ENCODE measurements around the gene TMCC3.
"Not testable (repeated sequence)": the region's sequence is repeated elsewhere in the genome, so short reads cannot be mapped to it uniquely, and the experiment has no call there.

TMCC3 gene

GRCh38 chr12:94601307-94601706 is 49.0 kb downstream of the TMCC3 start:
- not testable (repeated sequence) for DNase-seq (ENCODE audit: low read depth)

DNA sequence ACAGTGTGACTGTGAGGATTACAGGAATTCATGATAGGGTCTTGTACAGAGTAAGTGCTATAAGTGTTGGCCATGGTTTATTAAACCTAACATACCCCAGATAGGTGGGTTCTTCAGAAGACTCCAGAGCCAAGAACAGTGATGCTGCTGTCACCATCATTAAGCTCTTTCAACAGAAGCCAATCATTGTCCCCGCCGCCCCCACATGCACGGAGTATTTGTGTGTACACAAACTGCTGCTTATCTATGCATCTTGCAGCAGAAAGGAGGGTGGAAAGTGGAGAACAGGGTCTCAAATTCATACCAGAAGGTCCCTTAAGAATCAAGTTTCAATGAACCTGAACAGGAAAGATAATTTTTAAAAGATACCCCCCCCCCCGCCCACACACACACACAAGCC is 51.2 kb downstream of the TMCC3 start:
- no peak for DNase-seq (ENCODE audit: low read depth)

- no peak for DNase-seq (ENCODE audit: low read depth)
Observed at GRCh38 chr12:94597268-94597667, 53.1 kb downstream of the TMCC3 start.

DNA sequence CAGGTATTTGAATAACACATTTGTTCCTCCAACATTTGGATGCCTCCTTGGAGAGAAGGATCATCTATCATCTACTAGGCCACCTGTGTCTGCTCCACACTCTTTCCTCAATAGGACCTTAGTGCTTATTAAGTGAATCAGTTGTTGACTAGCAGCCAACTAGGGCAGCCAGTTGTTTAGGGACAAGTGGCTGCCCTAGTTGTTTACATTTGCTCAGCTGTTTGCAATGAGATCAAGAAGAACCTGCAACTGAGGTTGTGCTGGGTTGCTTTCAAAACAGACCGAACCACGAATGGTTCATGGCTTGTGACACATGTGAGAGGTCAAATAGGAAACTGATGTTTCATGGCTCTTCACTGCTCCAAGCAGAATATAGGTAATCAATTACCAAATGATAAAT is 53.8 kb downstream of the TMCC3 start:
- no peak for DNase-seq (ENCODE audit: low read depth)

GRCh38 chr12:94595152-94595551 is 55.2 kb downstream of the TMCC3 start:
- no peak for DNase-seq (ENCODE audit: low read depth)

DNA sequence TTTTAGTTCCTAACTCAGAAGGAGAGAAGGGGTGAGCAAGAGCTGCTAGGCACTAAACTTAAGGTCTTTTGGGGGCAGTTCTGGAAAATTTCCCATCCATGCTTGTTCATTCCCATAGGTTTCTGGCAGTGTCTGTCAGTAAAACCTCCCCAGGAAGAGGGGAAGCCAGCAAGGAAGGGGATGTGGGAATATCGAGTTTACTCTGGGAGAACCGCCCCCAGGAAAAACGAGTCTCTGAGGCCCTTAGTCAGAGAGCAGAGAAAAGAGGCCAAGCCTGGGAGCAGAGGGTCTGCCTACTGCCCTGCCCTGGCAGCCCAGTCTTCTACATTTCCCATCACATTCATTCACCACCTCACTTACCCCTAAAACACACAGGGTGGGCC is 55.9 kb downstream of the TMCC3 start:
- DNase-seq (ENCODE audit: low read depth), result no peak

GRCh38 chr12:94593822-94594442 is 56.4 kb downstream of the TMCC3 start:
- DNase-seq (ENCODE audit: low read depth), result no peak

DNA sequence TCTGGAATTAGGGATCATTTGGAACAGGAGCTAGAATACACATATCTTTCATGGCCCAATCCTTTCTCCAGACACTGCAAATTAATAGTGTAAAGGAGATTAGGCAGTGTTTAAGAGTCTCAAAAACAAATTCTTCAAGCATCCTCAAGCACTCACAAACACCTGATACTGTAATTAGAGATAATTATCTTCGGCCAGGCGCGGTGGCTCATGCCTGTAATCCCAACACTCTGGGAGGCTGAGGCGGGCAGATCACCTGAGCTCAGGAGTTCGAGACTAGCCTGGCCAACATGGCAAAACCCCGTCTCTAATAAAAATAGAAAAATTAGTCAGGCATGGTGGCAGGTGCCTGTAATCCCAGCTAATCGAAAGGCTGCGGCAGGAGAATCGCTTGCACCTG is 57.6 kb downstream of the TMCC3 start:
- not testable (repeated sequence) for DNase-seq (ENCODE audit: low read depth)

- no peak for DNase-seq (ENCODE audit: low read depth)
Observed at GRCh38 chr12:94592080-94592479, 58.3 kb downstream of the TMCC3 start.

- no peak for DNase-seq (ENCODE audit: low read depth)
Observed at GRCh38 chr12:94590428-94590827, 59.9 kb downstream of the TMCC3 start.

DNA sequence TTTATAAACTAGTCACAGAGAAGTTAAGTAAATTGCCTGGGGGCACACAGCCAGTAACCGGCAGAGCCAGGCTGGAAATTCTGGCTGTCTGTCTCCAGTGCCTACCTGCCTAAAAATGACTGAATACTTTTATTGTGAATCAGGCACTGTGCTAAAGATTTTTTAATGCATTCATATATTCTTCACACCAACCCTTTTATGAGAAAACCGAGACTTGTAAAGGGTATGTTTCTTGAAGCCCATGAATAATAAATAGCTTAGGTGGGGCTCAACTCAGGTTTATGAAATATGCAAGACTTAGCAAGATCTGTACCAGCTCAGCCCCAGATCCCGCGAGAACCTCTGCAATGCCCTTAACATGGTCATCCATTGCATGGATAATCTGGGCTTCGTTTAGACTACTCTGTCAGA is 60.8 kb downstream of the TMCC3 start:
- no peak for DNase-seq (ENCODE audit: low read depth)

DNA sequence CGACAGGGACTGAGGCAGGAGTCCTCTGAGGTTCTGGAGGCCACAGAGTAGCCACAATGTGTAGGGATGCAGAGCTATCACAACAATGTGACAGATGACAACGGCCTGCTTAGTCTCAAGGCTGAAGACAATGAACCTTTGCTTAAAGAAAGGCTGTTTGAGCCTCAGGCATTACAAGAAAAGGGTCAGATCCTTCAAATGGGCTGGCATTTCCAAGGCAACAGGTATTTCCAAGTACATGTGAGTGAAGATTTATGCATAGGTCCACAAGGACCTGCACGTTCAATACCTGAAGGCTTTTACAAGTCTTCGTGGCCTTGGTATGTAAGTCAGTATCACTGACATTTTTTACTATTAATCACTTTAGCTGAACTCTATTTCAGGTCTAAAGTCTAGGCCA is 62.0 kb downstream of the TMCC3 start:
- DNase-seq (ENCODE audit: low read depth), result no peak

- DNase-seq (ENCODE audit: low read depth), result no peak
Observed at GRCh38 chr12:94587266-94588241, 62.8 kb downstream of the TMCC3 start.

DNA sequence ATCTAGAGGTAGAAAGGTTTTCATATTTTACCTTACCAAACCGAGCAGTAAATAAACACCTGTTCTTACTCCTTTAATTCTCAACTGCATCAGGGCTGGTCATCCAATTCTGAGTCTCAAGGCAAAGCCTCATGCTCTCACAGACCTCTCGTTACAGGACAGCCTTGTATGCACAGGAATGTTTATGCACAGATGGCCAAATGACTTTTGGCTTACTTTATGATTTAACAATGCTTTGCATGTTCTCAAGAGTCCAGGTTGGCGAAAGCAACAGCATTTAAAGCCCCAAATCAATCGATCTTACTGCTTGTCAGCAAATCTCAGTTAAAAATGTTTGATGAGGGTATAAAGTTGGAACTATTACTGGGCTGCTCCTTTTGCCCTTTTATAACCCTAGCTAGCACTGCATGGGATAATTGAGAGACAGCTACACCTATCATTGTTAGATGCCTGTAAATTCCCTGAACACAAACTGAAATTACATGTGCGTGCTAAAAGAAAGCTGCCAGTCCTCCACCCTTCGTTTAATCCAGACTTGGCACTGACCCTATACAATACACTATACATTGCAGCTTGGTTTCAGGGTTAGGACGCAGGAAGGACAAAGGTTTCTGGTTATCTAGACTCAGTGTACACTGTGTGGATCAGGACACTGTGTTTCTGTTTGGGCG is 63.6 kb downstream of the TMCC3 start:
- DNase-seq (ENCODE audit: low read depth), result no peak

- DNase-seq (ENCODE audit: low read depth), result no peak
Observed at GRCh38 chr12:94585626-94586025, 64.7 kb downstream of the TMCC3 start.

DNA sequence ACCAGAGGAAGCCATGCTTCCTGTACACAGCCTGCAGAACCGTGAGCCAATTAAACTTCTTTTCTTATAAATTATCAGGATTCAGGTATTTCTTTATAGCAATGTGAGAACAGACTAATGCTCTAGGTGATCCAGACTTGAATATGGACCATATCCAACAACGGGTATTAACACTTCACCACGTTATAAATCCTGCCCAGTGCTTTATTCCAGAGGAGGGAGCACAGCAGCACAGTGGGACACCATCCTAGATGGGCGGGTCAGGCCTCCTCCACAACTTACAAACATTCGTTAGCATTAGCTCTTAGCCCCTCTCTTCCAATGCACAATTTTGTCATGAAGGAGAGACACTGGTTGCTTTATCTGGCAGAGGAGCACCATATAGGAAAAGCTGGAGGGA is 66.0 kb downstream of the TMCC3 start:
- DNase-seq (ENCODE audit: low read depth), result no peak

GRCh38 chr12:94582591-94582990 is 67.8 kb downstream of the TMCC3 start:
- no peak for DNase-seq (ENCODE audit: low read depth)

GRCh38 chr12:94575645-94576403 is 74.5 kb downstream of the TMCC3 start:
- no peak for DNase-seq (ENCODE audit: low read depth)

GRCh38 chr12:94575024-94575423 is 75.3 kb downstream of the TMCC3 start:
- no peak for DNase-seq (ENCODE audit: low read depth)

DNA sequence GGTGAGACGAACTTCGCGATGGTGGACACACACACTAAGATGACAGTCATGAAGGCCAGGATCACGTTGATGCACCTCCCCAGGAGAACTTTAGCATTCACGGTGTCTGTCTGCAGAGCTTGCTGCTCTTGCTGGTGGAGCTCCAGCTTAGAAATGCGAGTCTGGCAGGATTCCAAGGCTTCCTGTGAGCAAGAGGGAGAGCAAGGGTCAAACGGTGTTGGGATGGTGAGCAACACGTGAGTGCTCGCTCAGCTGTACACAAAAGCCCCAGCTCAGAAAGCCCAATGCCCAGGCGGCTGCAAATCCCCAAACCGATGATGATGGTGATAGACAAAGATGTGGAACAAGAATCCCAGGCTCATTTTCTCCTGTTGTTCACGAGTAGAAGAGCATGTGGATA is 78.8 kb downstream of the TMCC3 start:
- no peak for DNase-seq (ENCODE audit: low read depth)

GRCh38 chr12:94570161-94570560 is 80.2 kb downstream of the TMCC3 start:
- peak; percentile 10 for DNase-seq (ENCODE audit: low read depth)

- no peak for DNase-seq (ENCODE audit: low read depth)
Observed at GRCh38 chr12:94567761-94568160, 82.6 kb downstream of the TMCC3 start.
